IMR-90 (cell line): Measurements from ENCODE around the gene MT1G. TPM values are rescaled to one million over a fixed set of nuclear protein-coding genes. Genes with fewer than 3 reads are reported as not detected.

ENCODE experiments used
- ATAC-seq: fragments of 200-7000 bp; cut with Tn5 transposase; 2 replicates; pipeline ENCODE4 v1.9.1; 2020; ENCODE audit warnings: low read depth, mild to moderate bottlenecking, moderate library complexity
- BruUV-seq: library from RNA; stranded (reverse); fragments of 400-500 nt; replicated peaks from 2 replicates; lab custom pipeline; 2021; lab: Mats Ljungman, UMichigan
- CTCF ChIA-PET: fragments of 300-600 bp; formaldehyde crosslinking; extraction: SDS; loops from one replicate; lab custom pipeline; 2021; ENCODE audit warnings: antibody characterized with exemption; lab: Yijun Ruan, JAX
- POLR2A ChIA-PET: fragments of 300-600 bp; sonication (Branson Sonifier 250); formaldehyde crosslinking; loops from one replicate; lab custom pipeline; 2022; ENCODE audit warnings: antibody characterized with exemption; ENCODE audit not compliant: unreplicated experiment; lab: Charles Lee
- DNase-seq: peaks from one replicate; pipeline ENCODE4 v3.0.0; 2013
- H2AFZ ChIP-seq: replicated peaks from 2 replicates; pipeline ENCODE3; 2013; ENCODE audit warnings: low read length, mild to moderate bottlenecking; ENCODE audit not compliant: poor library complexity
- H2AK5ac ChIP-seq: 2 replicates; pipeline ENCODE4 v1.6.1; 2013; ENCODE audit warnings: low read depth, low read length, inconsistent platforms
- H2AK9ac ChIP-seq: replicated peaks from 2 replicates; pipeline ENCODE3; 2013; ENCODE audit warnings: mild to moderate bottlenecking, low read depth, low read length, moderate library complexity; ENCODE audit not compliant: poor library complexity
- H2BK120ac ChIP-seq: 2 replicates; pipeline ENCODE4 v1.6.1; 2013; ENCODE audit warnings: low read depth, low read length, inconsistent platforms
- H2BK15ac ChIP-seq: 3 replicates; pipeline ENCODE4 v1.6.1; 2013; ENCODE audit warnings: low read depth, low read length, inconsistent platforms
- H2BK20ac ChIP-seq: 2 replicates; pipeline ENCODE4 v1.6.1; 2013; ENCODE audit warnings: low read depth, mild to moderate bottlenecking, inconsistent platforms, low read length, moderate library complexity
- H2BK5ac ChIP-seq: 2 replicates; pipeline ENCODE4 v1.6.1; 2013; ENCODE audit warnings: mild to moderate bottlenecking, low read depth, low read length, inconsistent platforms; ENCODE audit not compliant: poor library complexity, severe bottlenecking
- H3K14ac ChIP-seq: replicated peaks from 2 replicates; pipeline ENCODE4 v1.6.1; 2013; ENCODE audit warnings: low read depth, low read length, inconsistent platforms
- H3K18ac ChIP-seq: 2 replicates; pipeline ENCODE4 v1.6.1; 2013; ENCODE audit warnings: low read depth, low read length, control low read depth
- H3K23ac ChIP-seq: 2 replicates; pipeline ENCODE4 v1.6.1; 2013; ENCODE audit warnings: low read depth, low read length, inconsistent platforms
- H3K27ac ChIP-seq: 2 replicates; pipeline ENCODE4 v1.5.1; 2013; ENCODE audit warnings: mild to moderate bottlenecking, control low read depth, low read length; ENCODE audit not compliant: insufficient read depth
- H3K27me3 ChIP-seq: 2 replicates; pipeline ENCODE4 v1.6.1; 2013; ENCODE audit warnings: low read length; ENCODE audit not compliant: control insufficient read depth, insufficient read depth
- H3K36me3 ChIP-seq: 2 replicates; pipeline ENCODE4 v1.6.1; 2013; ENCODE audit warnings: low read length, mixed read lengths; ENCODE audit not compliant: control insufficient read depth, insufficient read depth
- H3K4ac ChIP-seq: 2 replicates; pipeline ENCODE4 v1.6.1; 2013; ENCODE audit warnings: low read depth, low read length, inconsistent platforms
- H3K4me1 ChIP-seq: 2 replicates; pipeline ENCODE4 v1.6.1; 2013; ENCODE audit warnings: low read length, mixed read lengths; ENCODE audit not compliant: control insufficient read depth, insufficient read depth
- H3K4me2 ChIP-seq: 2 replicates; pipeline ENCODE4 v1.6.1; 2013; ENCODE audit warnings: low read depth, mild to moderate bottlenecking, control low read depth, low read length, moderate library complexity
- H3K4me3 ChIP-seq: 2 replicates; pipeline ENCODE4 v1.5.1; 2013; ENCODE audit warnings: low read depth, mild to moderate bottlenecking, control low read depth, low read length, moderate library complexity; ENCODE audit not compliant: insufficient read depth
- H3K56ac ChIP-seq: 2 replicates; pipeline ENCODE4 v1.6.1; 2013; ENCODE audit warnings: low read length, inconsistent platforms; ENCODE audit not compliant: insufficient read depth; ENCODE audit errors: extremely low read depth
- H3K79me1 ChIP-seq, 2 experiments: 2 replicates each; pipeline ENCODE4 v1.6.1; 2013; ENCODE audit warnings: low read length in 2 of 2, inconsistent platforms in 1 of 2, low read depth in 1 of 2
- H3K9ac ChIP-seq: 2 replicates; pipeline ENCODE4 v1.6.1; 2013; ENCODE audit warnings: low read depth, low read length, control low read depth
- H3K9me1 ChIP-seq: 2 replicates; pipeline ENCODE4 v1.6.1; 2013; ENCODE audit warnings: low read length, inconsistent platforms; ENCODE audit not compliant: insufficient read depth
- H3K9me3 ChIP-seq: 2 replicates; pipeline ENCODE4 v1.6.1; 2013; ENCODE audit warnings: low read length; ENCODE audit not compliant: control insufficient read depth, insufficient read depth
- H4K20me1 ChIP-seq: 2 replicates; pipeline ENCODE4 v1.6.1; 2013; ENCODE audit warnings: low read length, inconsistent platforms; ENCODE audit not compliant: insufficient read depth
- H4K5ac ChIP-seq: 2 replicates; pipeline ENCODE4 v1.6.1; 2013; ENCODE audit warnings: mild to moderate bottlenecking, low read depth, low read length, control low read depth
- H4K8ac ChIP-seq, 2 experiments: 2 replicates each; pipeline ENCODE4 v1.6.1; 2013; ENCODE audit warnings: low read depth in 2 of 2, low read length in 2 of 2, control low read depth in 1 of 2, inconsistent platforms in 1 of 2
- H4K91ac ChIP-seq: 2 replicates; pipeline ENCODE4 v1.6.1; 2013; ENCODE audit warnings: low read depth, low read length, inconsistent platforms; ENCODE audit not compliant: insufficient read depth
- BHLHE40 ChIP-seq: fragments of 150-350 bp; IDR thresholded peaks from 2 replicates; pipeline ENCODE4 v1.6.1; 2016; ENCODE audit warnings: mild to moderate bottlenecking, low read depth, low read length
- CEBPB ChIP-seq: IDR thresholded peaks from 2 replicates; pipeline ENCODE4 v1.6.1; 2012; ENCODE audit warnings: low read depth, low read length, improper control_type of control experiment
- CHD1 ChIP-seq: IDR thresholded peaks from 2 replicates; pipeline ENCODE4 v1.6.1; 2012; ENCODE audit warnings: low read depth, low read length, improper control_type of control experiment
- ELK1 ChIP-seq: fragments of 150-350 bp; IDR thresholded peaks from 2 replicates; pipeline ENCODE4 v1.6.1; 2016; ENCODE audit warnings: low read depth, mild to moderate bottlenecking, low read length, moderate library complexity, borderline replicate concordance
- FOS ChIP-seq: fragments of 150-350 bp; IDR thresholded peaks from 2 replicates; pipeline ENCODE4 v1.6.1; 2016; ENCODE audit warnings: low read depth, low read length
- MAFK ChIP-seq: IDR thresholded peaks from 2 replicates; pipeline ENCODE4 v1.6.1; 2012; ENCODE audit warnings: low read depth, low read length, improper control_type of control experiment
- MAZ ChIP-seq: IDR thresholded peaks from 2 replicates; pipeline ENCODE4 v1.6.1; 2012; ENCODE audit warnings: low read depth, mild to moderate bottlenecking, low read length, improper control_type of control experiment, moderate library complexity, borderline replicate concordance
- MXI1 ChIP-seq: IDR thresholded peaks from 2 replicates; pipeline ENCODE4 v1.6.1; 2012; ENCODE audit warnings: low read depth, mild to moderate bottlenecking, low read length, moderate library complexity, borderline replicate concordance
- POLR2A ChIP-seq: IDR thresholded peaks from 2 replicates; pipeline ENCODE4 v1.6.1; 2012; ENCODE audit warnings: mild to moderate bottlenecking, low read depth, low read length
- RAD21 ChIP-seq: IDR thresholded peaks from 2 replicates; pipeline ENCODE4 v1.6.1; 2012; ENCODE audit warnings: low read length, improper control_type of control experiment
- RCOR1 ChIP-seq: IDR thresholded peaks from 2 replicates; pipeline ENCODE4 v1.6.1; 2012; ENCODE audit warnings: mild to moderate bottlenecking, low read length, improper control_type of control experiment; ENCODE audit not compliant: insufficient replicate concordance
- RFX5 ChIP-seq: IDR thresholded peaks from 2 replicates; pipeline ENCODE4 v1.8.0; 2012; ENCODE audit warnings: low read depth, mild to moderate bottlenecking, low read length, moderate library complexity
- SMC3 ChIP-seq: fragments of 150-350 bp; IDR thresholded peaks from 2 replicates; pipeline ENCODE4 v1.6.1; 2016; ENCODE audit warnings: low read depth, mild to moderate bottlenecking, antibody characterized with exemption, low read length, moderate library complexity
- USF2 ChIP-seq: fragments of 150-350 bp; IDR thresholded peaks from 2 replicates; pipeline ENCODE4 v1.6.1; 2017; ENCODE audit warnings: mild to moderate bottlenecking, antibody characterized with exemption, low read length, low read depth
- WGBS, 2 experiments: methylation state at CpG; one replicate each; pipeline versions ENCODE4 v1.1.5 to v1.1.7; 2013; ENCODE audit warnings: missing lambda C conversion rate in 2 of 2; ENCODE audit not compliant: insufficient read length in 1 of 2; ENCODE audit errors: extremely low coverage in 2 of 2; 5-methylcytosine and 5-hydroxymethylcytosine counted together
- dilution Hi-C: fragments of 300-500 bp; cut with HindIII; formaldehyde crosslinking; loops from one replicate; pipeline ENCODE4 v1.14.3; 2018; ENCODE audit warnings: low sequenced_read_pairs; ENCODE audit not compliant: unreplicated experiment
- in situ Hi-C: fragments of 300-500 bp; cut with MboI; formaldehyde crosslinking; loops from 3 replicates; pipeline ENCODE4 v1.14.3; 2019; ENCODE audit warnings: low sequenced_read_pairs, inconsistent platforms, mixed read lengths
- intact Hi-C: fragments of 100-400 bp; cut with micrococcal nuclease; formaldehyde crosslinking; loops from 2 replicates; pipeline ENCODE4 v1.10.0; 2022
- polyA plus RNA-seq, 3 experiments: library from polyadenylated mRNA; depleted of rRNA; stranded (reverse); fragments of >200 nt; gene quantifications; 2 replicates each; pipeline ENCODE4 v1.2.3, GENCODE V29; 2012; ENCODE audit warnings: low replicate concordance in 1 of 3
- total RNA-seq: library from RNA; depleted of rRNA; stranded (reverse); fragments of >200 nt; gene quantifications from 2 replicates; pipeline ENCODE4 v1.2.3, GENCODE V29; 2012
- TF ChIP-seq, protein P1 (sequence below): conservative IDR thresholded peaks from 2 replicates; pipeline ENCODE4 v1.5.1; 2012; ENCODE audit warnings: mild to moderate bottlenecking, low read depth, low read length, improper control_type of control experiment

Gene MT1G
- total and polyA plus RNA-seq, 2 of the 4 experiments (the other 2 are of a cell fraction) = 0.48 TPM; not detected in 1

- Histone ChIP-seq H3K4ac (no peak overlapping the region), H2BK20ac (no peak overlapping the region), H3K23ac (no peak overlapping the region), H3K79me1 (no peaks in the 10 kb centered on the region), H3K9me3 (peaks cover 3% of the 10 kb centered on the region; the same call in 1 of the 2 replicates), H3K36me3 (no peaks in the 10 kb centered on the region), H4K5ac (no peak overlapping the region), H2BK120ac (no peak overlapping the region), H2BK15ac (no peak overlapping the region), H3K27me3 (no peaks in the 10 kb centered on the region), H4K8ac (no peak overlapping the region), H3K14ac (no peak overlapping the region), H4K20me1 (no peaks in the 10 kb centered on the region), H3K9ac (no peak overlapping the region), H3K18ac (no peak overlapping the region), H2AK5ac (no peak overlapping the region), H3K9me1 (peaks cover 3% of the 10 kb centered on the region; the same call in 1 of the 2 replicates), H4K91ac (no peak overlapping the region), H3K56ac (no peak overlapping the region), H2AFZ (peak overlapping the region; percentile 60), H3K4me1 (no peaks in the 10 kb centered on the region), H2BK5ac (no peak overlapping the region), H3K4me2 (no peak overlapping the region), H2AK9ac (no peak overlapping the region), H3K4me3 (no peak overlapping the region), H3K27ac (no peak overlapping the region)
- DNase-seq (no peak), ATAC-seq (no peak)
- POLR2A ChIA-PET = interaction anchor here (0.5 kb wide), 1 partner anchor 85 kb away, joined by 5 read pairs; no protein-coding TSS in a partner anchor
- WGBS, 2 experiments = no CpG with 5 or more reads among the region's 4 CpGs
- dilution Hi-C loops = no loop called here
- CTCF ChIA-PET = no interaction called here
- BruUV-seq = no TSS peak
- in situ Hi-C loops = loop anchor here (10.0 kb wide), 1 partner anchor 206 kb away; no protein-coding TSS in a partner anchor
- intact Hi-C loops = no loop called here
- no peak for TF ChIP-seq RFX5
- TF ChIP-seq MAZ = no peak
- no peak for TF ChIP-seq SMC3
- TF ChIP-seq, protein P1, sequence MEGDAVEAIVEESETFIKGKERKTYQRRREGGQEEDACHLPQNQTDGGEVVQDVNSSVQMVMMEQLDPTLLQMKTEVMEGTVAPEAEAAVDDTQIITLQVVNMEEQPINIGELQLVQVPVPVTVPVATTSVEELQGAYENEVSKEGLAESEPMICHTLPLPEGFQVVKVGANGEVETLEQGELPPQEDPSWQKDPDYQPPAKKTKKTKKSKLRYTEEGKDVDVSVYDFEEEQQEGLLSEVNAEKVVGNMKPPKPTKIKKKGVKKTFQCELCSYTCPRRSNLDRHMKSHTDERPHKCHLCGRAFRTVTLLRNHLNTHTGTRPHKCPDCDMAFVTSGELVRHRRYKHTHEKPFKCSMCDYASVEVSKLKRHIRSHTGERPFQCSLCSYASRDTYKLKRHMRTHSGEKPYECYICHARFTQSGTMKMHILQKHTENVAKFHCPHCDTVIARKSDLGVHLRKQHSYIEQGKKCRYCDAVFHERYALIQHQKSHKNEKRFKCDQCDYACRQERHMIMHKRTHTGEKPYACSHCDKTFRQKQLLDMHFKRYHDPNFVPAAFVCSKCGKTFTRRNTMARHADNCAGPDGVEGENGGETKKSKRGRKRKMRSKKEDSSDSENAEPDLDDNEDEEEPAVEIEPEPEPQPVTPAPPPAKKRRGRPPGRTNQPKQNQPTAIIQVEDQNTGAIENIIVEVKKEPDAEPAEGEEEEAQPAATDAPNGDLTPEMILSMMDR = no peak
- TF ChIP-seq CEBPB = no peak
- no peak for TF ChIP-seq BHLHE40
- no peak for TF ChIP-seq RCOR1
- TF ChIP-seq POLR2A = no peak
- no peak for TF ChIP-seq ELK1
- TF ChIP-seq CHD1 = no peak
- no peak for TF ChIP-seq MXI1
- TF ChIP-seq FOS = no peak
- TF ChIP-seq MAFK = no peak
- no peak for TF ChIP-seq USF2
- TF ChIP-seq RAD21 = no peak
These were observed 22.7 kb upstream of the MT1G start for GRCh38 chr16:56690420-56691122.
